LNCAP (cell line): ENCODE results near the gene AFG3L2.

Source experiments
- TF ChIP-seq, protein P1 (sequence below): fragments of 450-650 bp; IDR thresholded peaks from 2 replicates; pipeline ENCODE4 v1.5.1; 2017; ENCODE audit warnings: mild to moderate bottlenecking

The AFG3L2 gene

DNA sequence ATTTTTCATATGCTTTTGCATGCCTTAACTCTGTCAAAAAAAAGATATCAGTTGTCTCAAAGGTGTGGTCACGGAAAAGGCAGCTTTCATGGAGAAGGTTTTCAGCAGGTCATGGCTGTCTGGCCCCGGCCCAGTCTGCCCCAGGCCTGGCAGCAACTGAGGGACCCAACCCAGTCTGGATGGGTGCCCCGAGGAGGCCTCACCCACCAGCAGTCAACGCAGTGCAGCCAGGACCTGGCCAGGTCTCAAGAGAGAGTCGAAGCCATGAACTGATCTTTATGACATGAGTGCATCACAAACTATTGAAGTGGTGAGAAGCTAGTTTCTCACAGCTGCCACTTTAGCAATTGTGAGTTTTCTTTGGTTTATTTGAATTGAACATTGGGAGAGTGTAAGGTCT, 61.1 kb downstream of the AFG3L2 start:
- TF ChIP-seq, protein P1, sequence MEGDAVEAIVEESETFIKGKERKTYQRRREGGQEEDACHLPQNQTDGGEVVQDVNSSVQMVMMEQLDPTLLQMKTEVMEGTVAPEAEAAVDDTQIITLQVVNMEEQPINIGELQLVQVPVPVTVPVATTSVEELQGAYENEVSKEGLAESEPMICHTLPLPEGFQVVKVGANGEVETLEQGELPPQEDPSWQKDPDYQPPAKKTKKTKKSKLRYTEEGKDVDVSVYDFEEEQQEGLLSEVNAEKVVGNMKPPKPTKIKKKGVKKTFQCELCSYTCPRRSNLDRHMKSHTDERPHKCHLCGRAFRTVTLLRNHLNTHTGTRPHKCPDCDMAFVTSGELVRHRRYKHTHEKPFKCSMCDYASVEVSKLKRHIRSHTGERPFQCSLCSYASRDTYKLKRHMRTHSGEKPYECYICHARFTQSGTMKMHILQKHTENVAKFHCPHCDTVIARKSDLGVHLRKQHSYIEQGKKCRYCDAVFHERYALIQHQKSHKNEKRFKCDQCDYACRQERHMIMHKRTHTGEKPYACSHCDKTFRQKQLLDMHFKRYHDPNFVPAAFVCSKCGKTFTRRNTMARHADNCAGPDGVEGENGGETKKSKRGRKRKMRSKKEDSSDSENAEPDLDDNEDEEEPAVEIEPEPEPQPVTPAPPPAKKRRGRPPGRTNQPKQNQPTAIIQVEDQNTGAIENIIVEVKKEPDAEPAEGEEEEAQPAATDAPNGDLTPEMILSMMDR: no peak

DNA sequence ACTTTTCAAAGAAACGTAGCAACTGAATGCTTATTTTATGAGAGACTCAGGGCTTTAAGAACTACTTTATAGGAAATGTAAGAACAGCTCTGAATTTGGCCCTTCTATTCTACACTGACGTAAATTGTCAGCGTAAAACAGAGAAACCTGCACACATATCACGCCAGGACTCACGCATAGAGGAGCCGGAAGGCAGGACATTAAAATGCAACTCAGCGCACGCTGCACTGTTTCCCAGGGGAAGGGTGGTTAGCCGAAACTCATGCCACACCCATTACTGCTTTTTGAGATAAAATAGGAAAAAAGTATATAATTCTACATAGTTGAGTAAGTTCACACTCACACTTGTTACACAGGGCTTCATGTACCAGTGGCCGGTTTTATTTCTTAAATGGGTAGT, 61.5 kb downstream of the AFG3L2 start:
- TF ChIP-seq, protein P1: no peak

DNA sequence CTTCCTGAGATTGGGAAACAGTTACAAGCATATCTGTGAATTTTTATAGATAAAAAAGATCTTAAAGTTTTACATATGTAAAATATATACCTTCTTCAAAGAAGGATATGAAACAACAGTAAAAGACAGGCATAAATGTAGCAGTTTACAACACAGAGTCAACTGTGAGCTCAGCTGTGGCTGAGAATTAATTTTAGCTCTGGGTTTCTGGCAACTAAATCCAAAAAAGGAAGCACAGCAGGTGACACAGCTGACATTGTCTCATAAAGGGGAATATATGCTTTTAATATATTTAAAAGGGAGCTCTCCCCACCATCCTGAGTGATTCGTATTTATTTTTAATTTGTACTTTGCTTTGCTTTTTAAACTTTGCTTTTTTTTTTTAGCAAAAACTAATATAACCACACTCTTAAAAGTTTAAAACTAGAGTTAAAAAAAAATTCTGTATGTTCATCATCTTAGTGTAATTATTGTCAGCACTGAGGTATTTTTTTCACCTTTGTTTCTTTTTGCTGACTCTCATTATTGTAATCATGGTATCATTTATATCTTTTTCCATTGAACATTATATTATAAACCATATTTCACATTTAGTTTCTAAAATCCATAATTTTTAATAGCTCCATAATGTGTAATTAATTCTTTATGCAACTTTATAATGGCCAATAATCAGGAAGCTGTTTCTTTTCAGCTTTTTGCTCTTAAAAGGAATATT, 62.3 kb downstream of the AFG3L2 start:
- TF ChIP-seq, protein P1: no peak

DNA sequence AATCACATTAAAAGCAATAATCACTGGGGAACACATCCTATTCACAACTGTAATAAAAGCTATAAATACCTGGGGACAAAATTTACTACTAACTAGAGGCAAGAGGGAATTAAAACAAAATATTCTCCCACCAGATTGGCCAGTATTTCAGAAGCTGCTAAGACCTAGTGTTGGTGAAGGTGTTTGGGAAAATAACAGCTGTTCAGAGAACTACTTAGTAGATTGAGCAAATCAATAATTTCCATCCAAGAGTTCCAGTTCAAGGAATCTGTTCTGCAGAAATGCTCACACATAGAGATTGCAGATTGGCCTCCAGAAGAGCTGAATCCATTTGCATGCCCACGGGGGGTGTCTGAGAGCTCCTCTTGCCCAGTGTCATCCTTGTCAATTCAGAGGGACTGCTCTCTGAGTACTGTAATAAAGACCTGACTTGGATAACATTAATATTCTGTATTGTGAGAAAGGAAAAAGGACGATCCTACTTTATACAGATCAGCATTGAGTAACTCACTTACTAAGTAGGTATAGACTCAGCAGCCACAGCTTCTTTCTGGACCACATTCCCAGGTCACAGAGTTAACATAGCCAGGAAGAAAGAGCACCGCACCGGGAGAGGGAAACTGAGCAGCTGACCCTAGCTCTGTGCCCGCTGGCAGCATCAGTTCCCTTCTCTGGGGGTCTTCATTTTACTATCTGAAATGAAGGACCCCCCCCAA, 63.3 kb downstream of the AFG3L2 start:
- TF ChIP-seq, protein P1: no peak

DNA sequence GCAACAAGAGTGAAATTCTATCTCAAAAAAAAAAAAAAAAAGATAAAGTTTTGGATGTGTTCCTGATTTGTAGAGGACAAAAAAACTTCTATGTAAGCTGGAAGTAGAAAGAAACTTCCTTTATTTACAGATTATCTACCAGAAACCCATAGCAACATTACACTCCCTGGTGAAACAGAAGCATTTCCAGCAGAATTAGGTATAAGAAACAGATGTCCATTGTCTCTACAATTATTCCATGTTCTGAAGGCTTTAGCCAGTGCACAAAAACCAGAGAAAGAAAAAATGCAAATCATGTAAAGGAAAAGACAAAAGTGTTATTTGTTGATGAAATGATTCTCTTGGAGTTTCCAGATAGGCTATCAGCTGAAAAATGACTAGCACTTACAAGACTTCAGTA, 64.1 kb downstream of the AFG3L2 start:
- TF ChIP-seq, protein P1: no peak

DNA sequence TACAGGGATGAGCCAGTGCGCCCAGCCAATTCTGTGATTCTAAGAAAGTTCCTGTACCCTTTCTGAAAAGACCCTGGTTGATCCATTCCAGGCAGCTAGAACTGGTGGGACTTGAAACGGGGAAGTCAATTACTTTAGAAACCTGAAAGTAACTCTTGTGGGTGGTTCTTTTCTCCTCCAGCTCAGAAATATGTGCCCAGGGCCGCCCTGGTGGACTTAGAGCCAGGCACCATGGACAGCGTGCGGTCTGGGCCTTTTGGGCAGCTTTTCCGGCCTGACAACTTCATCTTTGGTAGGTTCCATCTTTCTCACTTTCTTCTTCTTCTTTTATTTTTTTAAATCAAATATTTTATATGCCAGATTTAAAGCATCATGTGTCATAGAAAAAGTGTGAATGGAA, 66.3 kb downstream of the AFG3L2 start:
- TF ChIP-seq, protein P1: no peak

DNA sequence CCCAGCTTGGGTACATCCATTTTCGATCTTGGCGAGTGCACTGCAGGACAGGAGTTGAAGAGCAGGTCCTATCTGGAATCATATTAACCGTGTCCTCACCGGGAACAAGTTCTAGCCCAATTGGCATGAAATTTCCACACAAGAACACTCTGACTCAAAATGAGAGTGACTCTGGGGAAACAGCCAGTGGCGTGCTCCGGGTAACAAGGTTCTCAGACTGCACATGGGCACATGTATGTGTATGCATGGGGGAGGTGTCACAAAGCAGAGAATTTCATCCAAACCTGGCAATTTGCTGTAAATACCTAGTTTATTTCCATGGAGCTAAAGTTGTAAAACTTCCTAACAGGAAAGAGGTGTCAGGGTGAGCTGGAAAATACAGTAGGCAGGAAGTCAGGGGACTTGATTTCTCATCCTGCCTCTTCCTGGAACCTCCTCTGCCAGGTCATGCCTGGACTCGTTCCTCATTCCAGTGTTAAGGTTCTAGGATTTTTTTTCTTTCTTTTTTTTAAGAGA, 67.3 kb downstream of the AFG3L2 start:
- TF ChIP-seq, protein P1: no peak
